K562 (cell line): ENCODE results near the gene CCDC171. TPM values are rescaled to one million over a fixed set of nuclear protein-coding genes. Genes with fewer than 3 reads are reported as not detected.

Experiments
- ATAC-seq: fragments of 200-7000 bp; cut with Tn5 transposase; 3 replicates; pipeline ENCODE4 v1.9.1; 2020; ENCODE audit warnings: moderate library complexity
- BruUV-seq: library from RNA; stranded (reverse); fragments of 400-500 nt; replicated peaks from 2 replicates; lab custom pipeline; 2021; lab: Mats Ljungman, UMichigan
- CTCF ChIA-PET: fragments of 300-600 bp; formaldehyde crosslinking; extraction: SDS; loops from one replicate; lab custom pipeline; 2021; ENCODE audit warnings: low intra/inter-chr PET ratio; lab: Yijun Ruan, JAX
- POLR2A ChIA-PET: fragments of 300-600, 350-650 bp; sonication (Branson Sonifier 250); formaldehyde crosslinking; extraction: SDS; loops from one replicate; lab custom pipeline; 2021; ENCODE audit warnings: antibody characterized with exemption, inconsistent platforms; lab: Yijun Ruan, JAX
- DNase-seq, 4 experiments: peaks; one replicate each; pipeline versions ENCODE4 v3.0.0 to v3.0.0-alpha.2; 2011 to 2018; ENCODE audit warnings: low spot score in 3 of 4, mixed read lengths in 3 of 4; ENCODE audit errors: extremely low read depth in 1 of 4
- FAIRE-seq: peaks from 2 replicates; lab custom pipeline; 2011; peaks lifted over from hg19 to GRCh38; lab: Jason Lieb, UNC
- H2AFZ ChIP-seq: 2 replicates; pipeline ENCODE4 v1.6.0; 2011; ENCODE audit warnings: low read depth, low read length, control low read depth, inconsistent platforms
- H3K27ac ChIP-seq: fragments of 200-600 bp; 3 replicates; pipeline ENCODE4 v1.8.0; 2011; ENCODE audit warnings: low read depth, mild to moderate bottlenecking, control low read depth, inconsistent platforms, low read length, moderate library complexity, mixed read lengths; ENCODE audit errors: extremely low read depth
- H3K27me3 ChIP-seq, 2 experiments: fragments of 300-600 bp in 1 of 2; 2 replicates in 1 of 2; 3 replicates in 1 of 2; pipeline versions ENCODE4 v1.6.0 to v1.8.0; 2011; ENCODE audit warnings: inconsistent platforms in 2 of 2, low read length in 2 of 2, mild to moderate bottlenecking in 1 of 2, mixed read lengths in 1 of 2, moderate library complexity in 1 of 2; ENCODE audit not compliant: control insufficient read depth in 2 of 2, insufficient read depth in 2 of 2
- H3K36me3 ChIP-seq: fragments of 300-600 bp; 3 replicates; pipeline ENCODE4 v1.8.0; 2011; ENCODE audit warnings: mild to moderate bottlenecking, low read length, inconsistent platforms; ENCODE audit not compliant: control insufficient read depth, insufficient read depth
- H3K4me1 ChIP-seq, 2 experiments: fragments of 200-600 bp in 1 of 2; replicated peaks in 1 of 2; 2 replicates in 1 of 2; 3 replicates in 1 of 2; pipeline versions ENCODE4 v1.5.1 to v1.8.0; 2011; ENCODE audit warnings: inconsistent platforms in 2 of 2, low read length in 2 of 2, mild to moderate bottlenecking in 1 of 2, mixed read lengths in 1 of 2, moderate library complexity in 1 of 2; ENCODE audit not compliant: control insufficient read depth in 2 of 2, insufficient read depth in 2 of 2
- H3K4me2 ChIP-seq: 2 replicates; pipeline ENCODE4 v1.6.1; 2011; ENCODE audit warnings: low read length, control low read depth, inconsistent platforms, mixed read lengths; ENCODE audit not compliant: insufficient read depth
- H3K4me3 ChIP-seq: fragments of 200-600 bp; sonication (generic), shearing (Covaris generic); 2 replicates; pipeline ENCODE4 v1.5.1; 2016; ENCODE audit warnings: control low read depth, inconsistent platforms
- H3K79me2 ChIP-seq: fragments of 200-600 bp; 3 replicates; pipeline ENCODE4 v1.8.0; 2011; ENCODE audit warnings: low read length, inconsistent platforms; ENCODE audit not compliant: control insufficient read depth, insufficient read depth
- H3K9ac ChIP-seq, 2 experiments: 2 replicates each; pipeline versions ENCODE4 v1.6.0 to v1.6.1; 2011; ENCODE audit warnings: low read depth in 2 of 2, low read length in 2 of 2, control low read depth in 1 of 2, inconsistent platforms in 1 of 2, mild to moderate bottlenecking in 1 of 2, mixed read lengths in 1 of 2; ENCODE audit not compliant: insufficient read depth in 1 of 2
- H3K9me1 ChIP-seq: one replicate; pipeline ENCODE4 v1.6.0; 2011; ENCODE audit warnings: inconsistent platforms, mild to moderate bottlenecking, low read length, moderate library complexity; ENCODE audit not compliant: control insufficient read depth, insufficient read depth
- H3K9me3 ChIP-seq: replicated peaks from 2 replicates; pipeline ENCODE4 v1.5.1; 2011; ENCODE audit warnings: low read depth, low read length, inconsistent platforms; ENCODE audit not compliant: control insufficient read depth, insufficient read depth
- H4K20me1 ChIP-seq: replicated peaks from 2 replicates; pipeline ENCODE4 v1.6.1; 2011; ENCODE audit warnings: low read length, inconsistent platforms, mixed read lengths; ENCODE audit not compliant: control insufficient read depth, insufficient read depth
- E2F3 ChIP-seq: fragments of 250-450 bp; sonication (Bioruptor Pico); IDR thresholded peaks from 2 replicates; pipeline ENCODE4 v1.4.0; 2020; ENCODE audit warnings: mild to moderate bottlenecking
- EGR1 ChIP-seq: fragments of 450-650 bp; conservative IDR thresholded peaks from 2 replicates; pipeline ENCODE4 v1.6.1; 2017; ENCODE audit warnings: mild to moderate bottlenecking
- GTF2B ChIP-seq: IDR thresholded peaks from 2 replicates; pipeline ENCODE4 v1.6.1; 2011; ENCODE audit not compliant: insufficient read length; ENCODE audit errors: extremely low read depth
- MCM3 ChIP-seq: fragments of 450-650 bp; IDR thresholded peaks from 2 replicates; pipeline ENCODE4 v1.6.1; 2016
- SMAD2 ChIP-seq: fragments of 150-350 bp; IDR thresholded peaks from 2 replicates; pipeline ENCODE4 v1.6.1; 2014; ENCODE audit warnings: low read depth, mild to moderate bottlenecking, low read length
- TFE3 ChIP-seq: fragments of 450-650 bp; formaldehyde crosslinking; IDR thresholded peaks from 2 replicates; pipeline ENCODE4 v1.4.0; 2020; ENCODE audit warnings: mild to moderate bottlenecking, mixed read lengths
- ZNF592 ChIP-seq: fragments of 450-650 bp; IDR thresholded peaks from 2 replicates; pipeline ENCODE4 v1.6.1; 2017; ENCODE audit warnings: antibody characterized with exemption, mild to moderate bottlenecking
- WGBS: fragments of 100-300 bp; shearing (Covaris generic); methylation state at CpG from one replicate; pipeline ENCODE4 v1.1.6; 2016; ENCODE audit warnings: low coverage, mixed read lengths; ENCODE audit not compliant: insufficient coverage; ENCODE audit errors: missing lambda C conversion rate; 5-methylcytosine and 5-hydroxymethylcytosine counted together
- in situ Hi-C: fragments of 300-500 bp; cut with MboI; formaldehyde crosslinking; loops from 4 replicates; pipeline ENCODE4 v1.15.0; 2018; ENCODE audit warnings: inconsistent platforms, mixed read lengths
- intact Hi-C: fragments of 100-400 bp; cut with micrococcal nuclease; formaldehyde crosslinking; loops from 2 replicates; pipeline ENCODE4 v1.14.2; 2022
- polyA plus RNA-seq, 8 experiments: library from polyadenylated mRNA; depleted of rRNA in 4 of 8; stranded (reverse) in 5 of 8; unstranded in 3 of 8; fragments of >200 nt; fragmentation: Nextera tagmentation in 2 of 8; fragmentation: Illumina TruSeq in 1 of 8; extraction: Ambion mirVana in 2 of 8; extraction: Trizol in 1 of 8; gene quantifications; 2 replicates each; pipeline versions ENCODE4 v1.2.1 to v1.2.3, GENCODE V29; 2011 to 2014; ENCODE audit warnings: inconsistent platforms in 1 of 8, missing spikeins in 1 of 8
- total RNA-seq, 7 experiments: library from RNA; depleted of rRNA in 6 of 7; stranded (reverse); fragments of >200 nt in 6 of 7; fragmentation: Illumina TruSeq in 2 of 7; extraction: Trizol in 2 of 7; gene quantifications; 2 replicates each; pipeline versions ENCODE4 v1.2.1 to v1.2.3, GENCODE V29; 2011 to 2021; ENCODE audit warnings: low replicate concordance in 1 of 7

CCDC171 gene
- total and polyA plus RNA-seq, 9 of the 15 experiments (the other 6 are each of a cell fraction or from before 2014, with no cell fraction given), result 0.08 to 3.8 (median 0.27) TPM

- in situ Hi-C loops (no loop called here), intact Hi-C loops (no loop called here)
- DNase-seq (no peak), ATAC-seq (no peak), FAIRE-seq (no peak)
- POLR2A ChIA-PET, result no interaction called here
- Histone ChIP-seq H3K36me3 (no peaks in the 10 kb centered on the region), H3K27ac (no peak overlapping the region), H3K79me2 (no peaks in the 10 kb centered on the region), H4K20me1 (no peaks in the 10 kb centered on the region), H3K9me3 (no peaks in the 10 kb centered on the region), H3K27me3 (no peaks in the 10 kb centered on the region), H3K4me1 (no peaks in the 10 kb centered on the region), H3K9me1 (no peaks in the 10 kb centered on the region), H3K9ac (no peak overlapping the region), H3K4me2 (no peak overlapping the region), H2AFZ (no peak overlapping the region), H3K4me3 (no peak overlapping the region)
- WGBS, result 9% methylated on average over 1 of the region's 1 CpG
- no peak for TF ChIP-seq ZNF592
- no peak for TF ChIP-seq E2F3 (CRISPR knock-in tag)
- no peak for TF ChIP-seq MCM3
- no peak for TF ChIP-seq SMAD2
- TF ChIP-seq EGR1, result no peak
- no peak for TF ChIP-seq GTF2B
- peak; percentile 61 for TF ChIP-seq TFE3 (CRISPR knock-in tag)
- no TSS peak for BruUV-seq
- CTCF ChIA-PET, result no interaction called here
Measured at GRCh38 chr9:15720861-15721260, 168.0 kb downstream of the CCDC171 start.
